ENCODE results near the gene OR11G2.
"Not testable (repeated sequence)": the region's sequence is repeated elsewhere in the genome, so short reads cannot be mapped to it uniquely, and the experiment has no call there.

OR11G2 gene

GRCh38 chr14:20228681-20229080 lies 38.0 kb downstream of the OR11G2 start, which contains the start of gene OR11H7:
Gene OR11H7 (plus strand): TSS chr14:20228981.
- DNase-seq, result no peak

GRCh38 chr14:20235415-20235814 lies 44.7 kb downstream of the OR11G2 start:
- DNase-seq, result not testable (repeated sequence)

- no peak for DNase-seq
Measured at GRCh38 chr14:20247646-20248246, 57.0 kb downstream of the OR11G2 start.
